K562 (cell line): ENCODE measurements around the gene RAI1. TPM values are rescaled to one million over a fixed set of nuclear protein-coding genes. Genes with fewer than 3 reads are reported as not detected.

Experiments
- ADNP ChIP-seq: fragments of 200-800 bp; sonication (Bioruptor generic); IDR thresholded peaks from 2 replicates; pipeline ENCODE4 v1.6.1; 2016; ENCODE audit warnings: missing genetic modification characterization, missing compliant biosample characterization
- AFF1 ChIP-seq, 2 experiments: fragments of 450-650 bp; IDR thresholded peaks; 2 replicates each; pipeline ENCODE4 v1.6.1; 2018; ENCODE audit warnings: mild to moderate bottlenecking in 2 of 2, low read depth in 1 of 2; ENCODE audit not compliant: partially characterized antibody in 2 of 2
- ARID4B ChIP-seq: sonication (generic); formaldehyde crosslinking; IDR thresholded peaks from 2 replicates; pipeline ENCODE4 v1.8.0; 2022; ENCODE audit warnings: mild to moderate bottlenecking, missing genetic modification reagents
- CREM ChIP-seq: IDR thresholded peaks from 2 replicates; pipeline ENCODE4 v1.6.1; 2014; ENCODE audit warnings: antibody characterized with exemption, low read depth
- CXXC5 ChIP-seq: fragments of 250-450 bp; sonication (Bioruptor Pico); IDR thresholded peaks from 2 replicates; pipeline ENCODE4 v1.8.0; 2022; ENCODE audit warnings: inconsistent platforms, mild to moderate bottlenecking, moderate library complexity
- E2F4 ChIP-seq: sonication (generic); formaldehyde crosslinking; IDR thresholded peaks from 2 replicates; pipeline ENCODE4 v1.8.0; 2022; ENCODE audit warnings: mild to moderate bottlenecking, low read depth, missing genetic modification reagents
- ELF1 ChIP-seq: fragments of 200-800 bp; sonication (Bioruptor generic); IDR thresholded peaks from 2 replicates; pipeline ENCODE4 v1.6.1; 2016; ENCODE audit warnings: missing genetic modification characterization, missing compliant biosample characterization
- HMBOX1 ChIP-seq: sonication (generic); IDR thresholded peaks from 2 replicates; pipeline ENCODE4 v1.6.1; 2016
- IRF1 ChIP-seq: sonication (generic); formaldehyde crosslinking; IDR thresholded peaks from 2 replicates; pipeline ENCODE4 v1.8.0; 2022; ENCODE audit warnings: missing genetic modification reagents, mild to moderate bottlenecking, borderline replicate concordance
- POLR2B ChIP-seq: fragments of 450-650 bp; IDR thresholded peaks from 2 replicates; pipeline ENCODE4 v1.6.1; 2018; ENCODE audit warnings: low read depth; ENCODE audit not compliant: partially characterized antibody
- SNAPC5 ChIP-seq: fragments of 250-450 bp; sonication (Bioruptor Pico); IDR thresholded peaks from 2 replicates; pipeline ENCODE4 v1.8.0; 2021; ENCODE audit warnings: moderate library complexity, mild to moderate bottlenecking, inconsistent platforms
- TEAD4 ChIP-seq, 2 experiments: sonication (generic) in 1 of 2; formaldehyde crosslinking in 1 of 2; IDR thresholded peaks; 2 replicates each; pipeline versions ENCODE4 v1.6.1 to v1.8.0; 2012 to 2022; ENCODE audit warnings: borderline replicate concordance in 1 of 2, inconsistent platforms in 1 of 2, low read length in 1 of 2, mild to moderate bottlenecking in 1 of 2, missing genetic modification reagents in 1 of 2
- ZFP36 ChIP-seq: fragments of 150-350 bp; IDR thresholded peaks from 2 replicates; pipeline ENCODE4 v1.6.1; 2018; ENCODE audit warnings: low read length, low read depth; ENCODE audit not compliant: partially characterized antibody
- ZKSCAN1 ChIP-seq: fragments of 150-350 bp; IDR thresholded peaks from 2 replicates; pipeline ENCODE4 v1.6.1; 2016; ENCODE audit warnings: low read depth, low read length
- ZNF146 ChIP-seq: IDR thresholded peaks from one replicate; pipeline ENCODE4 v1.6.1; 2018; ENCODE audit warnings: missing compliant biosample characterization; ENCODE audit not compliant: unreplicated experiment
- polyA plus RNA-seq, 8 experiments: library from polyadenylated mRNA; depleted of rRNA in 4 of 8; stranded (reverse) in 5 of 8; unstranded in 3 of 8; fragments of >200 nt; fragmentation: Nextera tagmentation in 2 of 8; fragmentation: Illumina TruSeq in 1 of 8; extraction: Ambion mirVana in 2 of 8; extraction: Trizol in 1 of 8; gene quantifications; 2 replicates each; pipeline versions ENCODE4 v1.2.1 to v1.2.3, GENCODE V29; 2011 to 2014; ENCODE audit warnings: inconsistent platforms in 1 of 8, missing spikeins in 1 of 8
- total RNA-seq, 7 experiments: library from RNA; depleted of rRNA in 6 of 7; stranded (reverse); fragments of >200 nt in 6 of 7; fragmentation: Illumina TruSeq in 2 of 7; extraction: Trizol in 2 of 7; gene quantifications; 2 replicates each; pipeline versions ENCODE4 v1.2.1 to v1.2.3, GENCODE V29; 2011 to 2021; ENCODE audit warnings: low replicate concordance in 1 of 7

RAI1 gene
- total and polyA plus RNA-seq, 9 of the 15 experiments (the other 6 are each of a cell fraction or from before 2014, with no cell fraction given), result 0.68 to 19.9 (median 5.5) TPM

GRCh38 chr17:17681187-17681743 lies at the start of gene RAI1 (continued):
- no peak for TF ChIP-seq HMBOX1
- TF ChIP-seq TEAD4 (IDR thresholded peaks at IDR 0.05; ENCODE audit: low read length), result no peak
- TF ChIP-seq TEAD4 (CRISPR knock-in tag; IDR thresholded peaks at IDR 0.05; ENCODE audit: borderline replicate concordance), result no peak
- 0 out of 2 replicates have a peak, but pooled peaks have one; percentile 11 for TF ChIP-seq ZKSCAN1
- peak; percentile 64 for TF ChIP-seq CXXC5 (CRISPR knock-in tag)
- TF ChIP-seq IRF1 (CRISPR knock-in tag), result no peak
- TF ChIP-seq ZNF146 (CRISPR knock-in tag), result no peak
- TF ChIP-seq ARID4B (CRISPR knock-in tag), result no peak
- TF ChIP-seq ADNP, result no peak
- no peak for TF ChIP-seq SNAPC5 (CRISPR knock-in tag)
- TF ChIP-seq CREM, result peak; percentile 23; the same call in 1 of the 2 replicates
- TF ChIP-seq ZFP36, result no peak
- no peak for TF ChIP-seq POLR2B
- TF ChIP-seq AFF1 (IDR thresholded peaks at IDR 0.05; ENCODE audit: low read depth in 1 of 2, partially characterized antibody in 2 of 2), result no peak
- TF ChIP-seq ELF1 (tag), result 0 out of 2 replicates have a peak, but pooled peaks have one; percentile 20
- no peak for TF ChIP-seq E2F4 (CRISPR knock-in tag)
